K562 (cell line): ENCODE measurements around the gene RNF41. TPM values are rescaled to one million over a fixed set of nuclear protein-coding genes. Genes with fewer than 3 reads are reported as not detected.
A peak's percentile ranks its signal among the peaks of the same experiment; 100 is the strongest.

Source experiments
- ATAC-seq: fragments of 200-7000 bp; cut with Tn5 transposase; 3 replicates; pipeline ENCODE4 v1.9.1; 2020; ENCODE audit warnings: moderate library complexity
- BruUV-seq: library from RNA; stranded (reverse); fragments of 400-500 nt; replicated peaks from 2 replicates; lab custom pipeline; 2021; lab: Mats Ljungman, UMichigan
- CTCF ChIA-PET: fragments of 300-600 bp; formaldehyde crosslinking; extraction: SDS; loops from one replicate; lab custom pipeline; 2021; ENCODE audit warnings: low intra/inter-chr PET ratio; lab: Yijun Ruan, JAX
- POLR2A ChIA-PET: fragments of 300-600, 350-650 bp; sonication (Branson Sonifier 250); formaldehyde crosslinking; extraction: SDS; loops from one replicate; lab custom pipeline; 2021; ENCODE audit warnings: antibody characterized with exemption, inconsistent platforms; lab: Yijun Ruan, JAX
- DNase-seq, 4 experiments: peaks; one replicate each; pipeline versions ENCODE4 v3.0.0 to v3.0.0-alpha.2; 2011 to 2018; ENCODE audit warnings: low spot score in 3 of 4, mixed read lengths in 3 of 4; ENCODE audit errors: extremely low read depth in 1 of 4
- FAIRE-seq: peaks from 2 replicates; lab custom pipeline; 2011; peaks lifted over from hg19 to GRCh38; lab: Jason Lieb, UNC
- H2AFZ ChIP-seq: 2 replicates; pipeline ENCODE4 v1.6.0; 2011; ENCODE audit warnings: low read depth, low read length, control low read depth, inconsistent platforms
- H3K27ac ChIP-seq: fragments of 200-600 bp; 3 replicates; pipeline ENCODE4 v1.8.0; 2011; ENCODE audit warnings: low read depth, mild to moderate bottlenecking, control low read depth, inconsistent platforms, low read length, moderate library complexity, mixed read lengths; ENCODE audit errors: extremely low read depth
- H3K27me3 ChIP-seq, 2 experiments: fragments of 300-600 bp in 1 of 2; 2 replicates in 1 of 2; 3 replicates in 1 of 2; pipeline versions ENCODE4 v1.6.0 to v1.8.0; 2011; ENCODE audit warnings: inconsistent platforms in 2 of 2, low read length in 2 of 2, mild to moderate bottlenecking in 1 of 2, mixed read lengths in 1 of 2, moderate library complexity in 1 of 2; ENCODE audit not compliant: control insufficient read depth in 2 of 2, insufficient read depth in 2 of 2
- H3K36me3 ChIP-seq: fragments of 300-600 bp; 3 replicates; pipeline ENCODE4 v1.8.0; 2011; ENCODE audit warnings: mild to moderate bottlenecking, low read length, inconsistent platforms; ENCODE audit not compliant: control insufficient read depth, insufficient read depth
- H3K4me1 ChIP-seq, 2 experiments: fragments of 200-600 bp in 1 of 2; replicated peaks in 1 of 2; 2 replicates in 1 of 2; 3 replicates in 1 of 2; pipeline versions ENCODE4 v1.5.1 to v1.8.0; 2011; ENCODE audit warnings: inconsistent platforms in 2 of 2, low read length in 2 of 2, mild to moderate bottlenecking in 1 of 2, mixed read lengths in 1 of 2, moderate library complexity in 1 of 2; ENCODE audit not compliant: control insufficient read depth in 2 of 2, insufficient read depth in 2 of 2
- H3K4me2 ChIP-seq: 2 replicates; pipeline ENCODE4 v1.6.1; 2011; ENCODE audit warnings: low read length, control low read depth, inconsistent platforms, mixed read lengths; ENCODE audit not compliant: insufficient read depth
- H3K4me3 ChIP-seq: fragments of 200-600 bp; sonication (generic), shearing (Covaris generic); 2 replicates; pipeline ENCODE4 v1.5.1; 2016; ENCODE audit warnings: control low read depth, inconsistent platforms
- H3K79me2 ChIP-seq: fragments of 200-600 bp; 3 replicates; pipeline ENCODE4 v1.8.0; 2011; ENCODE audit warnings: low read length, inconsistent platforms; ENCODE audit not compliant: control insufficient read depth, insufficient read depth
- H3K9ac ChIP-seq, 2 experiments: 2 replicates each; pipeline versions ENCODE4 v1.6.0 to v1.6.1; 2011; ENCODE audit warnings: low read depth in 2 of 2, low read length in 2 of 2, control low read depth in 1 of 2, inconsistent platforms in 1 of 2, mild to moderate bottlenecking in 1 of 2, mixed read lengths in 1 of 2; ENCODE audit not compliant: insufficient read depth in 1 of 2
- H3K9me1 ChIP-seq: one replicate; pipeline ENCODE4 v1.6.0; 2011; ENCODE audit warnings: inconsistent platforms, mild to moderate bottlenecking, low read length, moderate library complexity; ENCODE audit not compliant: control insufficient read depth, insufficient read depth
- H3K9me3 ChIP-seq: replicated peaks from 2 replicates; pipeline ENCODE4 v1.5.1; 2011; ENCODE audit warnings: low read depth, low read length, inconsistent platforms; ENCODE audit not compliant: control insufficient read depth, insufficient read depth
- H4K20me1 ChIP-seq: replicated peaks from 2 replicates; pipeline ENCODE4 v1.6.1; 2011; ENCODE audit warnings: low read length, inconsistent platforms, mixed read lengths; ENCODE audit not compliant: control insufficient read depth, insufficient read depth
- EZH2 ChIP-seq: IDR thresholded peaks from 2 replicates; pipeline ENCODE4 v1.6.1; 2012; ENCODE audit warnings: low read depth, mild to moderate bottlenecking, inconsistent platforms, low read length, borderline replicate concordance
- FOXJ3 ChIP-seq: sonication (generic); formaldehyde crosslinking; IDR thresholded peaks from 2 replicates; pipeline ENCODE4 v1.4.0; 2020; ENCODE audit warnings: mild to moderate bottlenecking, missing genetic modification reagents
- HNRNPL ChIP-seq: fragments of 200-400 bp; formaldehyde crosslinking; IDR thresholded peaks from 2 replicates; pipeline ENCODE4 v1.6.1; 2017; ENCODE audit warnings: low read depth, mild to moderate bottlenecking, low read length
- NFIC ChIP-seq: fragments of 450-650 bp; IDR thresholded peaks from 2 replicates; pipeline ENCODE4 v1.6.1; 2017; ENCODE audit warnings: mild to moderate bottlenecking, inconsistent platforms
- POLR2A ChIP-seq: fragments of 450-650 bp; conservative IDR thresholded peaks from 2 replicates; pipeline ENCODE4 v1.6.1; 2016
- POLR2B ChIP-seq: fragments of 450-650 bp; IDR thresholded peaks from 2 replicates; pipeline ENCODE4 v1.6.1; 2018; ENCODE audit warnings: low read depth; ENCODE audit not compliant: partially characterized antibody
- POLR2G ChIP-seq: fragments of 200-400 bp; formaldehyde crosslinking; IDR thresholded peaks from 2 replicates; pipeline ENCODE4 v1.6.1; 2017; ENCODE audit warnings: low read depth, mild to moderate bottlenecking, antibody characterized with exemption, low read length, moderate library complexity
- RBFOX2 ChIP-seq: fragments of 200-400 bp; formaldehyde crosslinking; IDR thresholded peaks from 2 replicates; pipeline ENCODE4 v1.6.1; 2017; ENCODE audit warnings: low read depth, mild to moderate bottlenecking, low read length, moderate library complexity
- RBM22 ChIP-seq: fragments of 200-400 bp; formaldehyde crosslinking; IDR thresholded peaks from 2 replicates; pipeline ENCODE4 v1.6.1; 2018; ENCODE audit warnings: low read length, low read depth; ENCODE audit not compliant: poor library complexity, severe bottlenecking
- SP2 ChIP-seq: IDR thresholded peaks from 2 replicates; pipeline ENCODE4 v1.6.1; 2011; ENCODE audit warnings: mild to moderate bottlenecking, low read depth, low read length, moderate library complexity; ENCODE audit not compliant: poor library complexity, severe bottlenecking; ENCODE audit errors: extremely low read depth
- THRB ChIP-seq: fragments of 450-650 bp; formaldehyde crosslinking; conservative IDR thresholded peaks from 2 replicates; pipeline ENCODE4 v1.4.0; 2022; ENCODE audit warnings: mild to moderate bottlenecking, missing genetic modification characterization
- ZBED1 ChIP-seq: IDR thresholded peaks from 2 replicates; pipeline ENCODE4 v1.6.1; 2014
- ZNF3 ChIP-seq: fragments of 250-450 bp; sonication (Bioruptor Pico); IDR thresholded peaks from 2 replicates; pipeline ENCODE4 v1.5.0; 2021; ENCODE audit warnings: mild to moderate bottlenecking, moderate library complexity
- ZNF584 ChIP-seq: fragments of 200-800 bp; sonication (Bioruptor generic); IDR thresholded peaks from 2 replicates; pipeline ENCODE4 v1.6.1; 2016; ENCODE audit warnings: low read depth, mild to moderate bottlenecking, missing genetic modification characterization, missing compliant biosample characterization
- WGBS: fragments of 100-300 bp; shearing (Covaris generic); methylation state at CpG from one replicate; pipeline ENCODE4 v1.1.6; 2016; ENCODE audit warnings: low coverage, mixed read lengths; ENCODE audit not compliant: insufficient coverage; ENCODE audit errors: missing lambda C conversion rate; 5-methylcytosine and 5-hydroxymethylcytosine counted together
- in situ Hi-C: fragments of 300-500 bp; cut with MboI; formaldehyde crosslinking; loops from 4 replicates; pipeline ENCODE4 v1.15.0; 2018; ENCODE audit warnings: inconsistent platforms, mixed read lengths
- intact Hi-C: fragments of 100-400 bp; cut with micrococcal nuclease; formaldehyde crosslinking; loops from 2 replicates; pipeline ENCODE4 v1.14.2; 2022
- polyA plus RNA-seq, 8 experiments: library from polyadenylated mRNA; depleted of rRNA in 4 of 8; stranded (reverse) in 5 of 8; unstranded in 3 of 8; fragments of >200 nt; fragmentation: Nextera tagmentation in 2 of 8; fragmentation: Illumina TruSeq in 1 of 8; extraction: Ambion mirVana in 2 of 8; extraction: Trizol in 1 of 8; gene quantifications; 2 replicates each; pipeline versions ENCODE4 v1.2.1 to v1.2.3, GENCODE V29; 2011 to 2014; ENCODE audit warnings: inconsistent platforms in 1 of 8, missing spikeins in 1 of 8
- total RNA-seq, 7 experiments: library from RNA; depleted of rRNA in 6 of 7; stranded (reverse); fragments of >200 nt in 6 of 7; fragmentation: Illumina TruSeq in 2 of 7; extraction: Trizol in 2 of 7; gene quantifications; 2 replicates each; pipeline versions ENCODE4 v1.2.1 to v1.2.3, GENCODE V29; 2011 to 2021; ENCODE audit warnings: low replicate concordance in 1 of 7

RNF41 gene
- total and polyA plus RNA-seq, 9 of the 15 experiments (the other 6 are each of a cell fraction or from before 2014, with no cell fraction given), result 28.2 to 46.8 (median 33.8) TPM

DNA sequence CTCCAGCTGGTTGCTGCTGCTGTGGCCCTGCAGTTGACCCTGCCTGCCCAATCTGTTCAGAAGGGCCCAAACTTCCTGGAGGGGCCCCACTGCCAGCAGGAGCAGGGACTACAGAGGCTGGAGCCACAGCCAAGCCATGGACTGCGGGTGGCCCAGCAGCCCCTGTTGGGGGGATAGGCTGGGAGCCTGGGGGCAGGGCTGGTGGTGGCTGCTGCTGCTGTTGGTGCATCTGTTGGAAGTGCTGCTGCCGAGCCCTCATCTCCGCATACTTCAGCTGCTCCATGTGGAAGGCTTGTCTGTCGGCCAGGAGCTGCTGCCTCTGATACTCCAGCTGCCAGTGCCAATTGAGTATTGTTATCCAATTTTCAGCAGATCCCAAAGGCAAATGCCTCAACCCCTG, 56.4 kb downstream of the RNF41 start (continued):
- TF ChIP-seq EZH2, result no peak
- no peak for TF ChIP-seq FOXJ3 (CRISPR knock-in tag)
- TF ChIP-seq ZBED1, result no peak
- peak; percentile 54 for TF ChIP-seq RBFOX2
- TF ChIP-seq, all 486 proteins: peak for 3

DNA sequence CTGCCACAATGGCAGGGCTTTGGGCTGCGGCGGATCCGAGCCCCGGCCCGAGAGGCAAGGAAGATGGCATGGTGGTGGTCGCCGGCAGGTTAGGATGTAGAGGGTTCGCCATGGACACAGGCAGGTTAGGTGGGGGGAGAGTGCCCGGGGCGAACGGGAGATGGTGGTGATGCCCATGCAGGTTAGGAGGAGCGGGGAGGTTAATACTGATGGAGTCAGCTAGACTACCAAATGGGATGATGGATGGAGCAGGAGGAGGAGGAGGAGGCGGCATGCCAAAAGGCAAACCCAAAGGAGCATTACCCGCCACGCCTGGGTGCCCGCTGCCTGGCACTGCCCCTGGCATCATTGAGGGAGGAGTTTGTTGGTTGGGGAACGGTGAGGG, 57.4 kb downstream of the RNF41 start:
- Histone ChIP-seq H3K79me2 (peaks cover 19% of the 10 kb centered on the region), H4K20me1 (peaks cover 30% of the 10 kb centered on the region), H3K4me1 (peaks cover 8 to 24% of the 10 kb centered on the region in 2 experiments; a peak in 4 of 5 replicates), H3K27me3 (no peaks in the 10 kb centered on the region), H2AFZ (no peak overlapping the region), H3K36me3 (peaks cover 93% of the 10 kb centered on the region), H3K27ac (no peak overlapping the region), H3K9me3 (no peaks in the 10 kb centered on the region), H3K9ac (no peak overlapping the region), H3K4me2 (no peak overlapping the region), H3K4me3 (no peak overlapping the region), H3K9me1 (peaks cover 3% of the 10 kb centered on the region)
- no TSS peak for BruUV-seq
- no peak for DNase-seq
- no peak for FAIRE-seq
- in situ Hi-C loops, result no loop called here
- no peak for ATAC-seq
- ChIA-PET POLR2A (interaction anchor here (0.7 to 8.9 kb wide), 8 partner anchors 10 to 139 kb away, joined by 3 to 124 read pairs (median 14); partner anchors contain the start of genes ESYT1, MYL6B, RPL41 and SMARCC2), CTCF (no interaction called here)
- no peak for TF ChIP-seq ZNF584 (CRISPR knock-in tag)
- TF ChIP-seq ZNF3, result no peak
- peak; percentile 68 for TF ChIP-seq RBFOX2
- TF ChIP-seq RBM22, result peak; percentile 87
- no peak for TF ChIP-seq HNRNPL
- 0 out of 2 replicates have a peak, but pooled peaks have one; percentile 3 for TF ChIP-seq NFIC
- TF ChIP-seq THRB (CRISPR knock-in tag), result peak; percentile 76; the same call in 1 of the 2 replicates
- no peak for TF ChIP-seq SP2
- peak; percentile 44 for TF ChIP-seq POLR2B
- peak; percentile 77 for TF ChIP-seq POLR2G
- peak; percentile 20; the same call in 1 of the 2 replicates for TF ChIP-seq POLR2A
- intact Hi-C loops, result no loop called here
- WGBS, result 95% methylated on average over 16 of the region's 17 CpGs
